Activated T-helper 2 cell treated with anti-CD3 and anti-CD28 coated beads, Interferon-gamma antibody, Interleukin-2, Interleukin-4, amounts not matched to agents 10 μg/mL and 5 μg/mL and 100 μg/mL, durations not matched to agents 14 hours and 24 hours and 36 hours (primary cell): ENCODE data around the gene LACTBL1. TPM values are rescaled to one million over a fixed set of nuclear protein-coding genes. Genes with fewer than 3 reads are reported as not detected.

Experiments used
- DNase-seq: peaks from one replicate; pipeline ENCODE4 v3.0.0; 2021; ENCODE audit warnings: low spot score
- H3K27ac Mint-ChIP-seq: one replicate; pipeline ENCODE4 v1.8.0; 2021; ENCODE audit warnings: mixed read lengths
- H3K27me3 Mint-ChIP-seq: one replicate; pipeline ENCODE4 v1.8.0; 2021; ENCODE audit warnings: low read depth, mixed read lengths
- H3K36me3 Mint-ChIP-seq: one replicate; pipeline ENCODE4 v1.8.0; 2021; ENCODE audit warnings: low read depth, mixed read lengths
- H3K4me1 Mint-ChIP-seq: one replicate; pipeline ENCODE4 v1.8.0; 2021; ENCODE audit warnings: low read depth, mixed read lengths
- H3K4me3 Mint-ChIP-seq: one replicate; pipeline ENCODE4 v1.8.0; 2021; ENCODE audit warnings: low read depth, mild to moderate bottlenecking, moderate library complexity, mixed read lengths
- H3K9me3 Mint-ChIP-seq: one replicate; pipeline ENCODE4 v1.8.0; 2021; ENCODE audit warnings: mixed read lengths
- intact Hi-C: fragments of 100-400 bp; cut with micrococcal nuclease; formaldehyde crosslinking; loops from one replicate; pipeline ENCODE4 v1.15.1; 2023
- total RNA-seq: library from RNA; stranded (reverse); gene quantifications from 2 replicates; pipeline ENCODE4 v1.2.3, GENCODE V29; 2022

Gene LACTBL1
- total RNA-seq, 1 donor from 2014 or later: not detected

- Mint-ChIP-seq H3K4me3 (no peak overlapping the region), H3K27me3 (peaks cover 38% of the 10 kb centered on the region), H3K27ac (no peak overlapping the region), H3K36me3 (no peaks in the 10 kb centered on the region), H3K4me1 (no peaks in the 10 kb centered on the region), H3K9me3 (no peaks in the 10 kb centered on the region)
- no peak for DNase-seq
- intact Hi-C loops: no loop called here
These were observed 1.5 kb downstream of the LACTBL1 start for GRCh38 chr1:22971161-22971560.

GRCh38 chr1:22970096-22970495, 2.6 kb downstream of the LACTBL1 start:
- Mint-ChIP-seq H3K9me3 (no peaks in the 10 kb centered on the region), H3K36me3 (no peaks in the 10 kb centered on the region), H3K27me3 (peaks cover 38% of the 10 kb centered on the region), H3K27ac (no peak overlapping the region), H3K4me3 (no peak overlapping the region), H3K4me1 (no peaks in the 10 kb centered on the region)
- no peak for DNase-seq
- intact Hi-C loops: no loop called here

- Mint-ChIP-seq H3K27ac (no peak overlapping the region), H3K36me3 (no peaks in the 10 kb centered on the region), H3K9me3 (no peaks in the 10 kb centered on the region), H3K4me3 (no peak overlapping the region), H3K27me3 (peaks cover 38% of the 10 kb centered on the region), H3K4me1 (no peaks in the 10 kb centered on the region)
- no peak for DNase-seq
- intact Hi-C loops: no loop called here
These were observed 3.4 kb downstream of the LACTBL1 start for GRCh38 chr1:22969304-22969709.

DNA sequence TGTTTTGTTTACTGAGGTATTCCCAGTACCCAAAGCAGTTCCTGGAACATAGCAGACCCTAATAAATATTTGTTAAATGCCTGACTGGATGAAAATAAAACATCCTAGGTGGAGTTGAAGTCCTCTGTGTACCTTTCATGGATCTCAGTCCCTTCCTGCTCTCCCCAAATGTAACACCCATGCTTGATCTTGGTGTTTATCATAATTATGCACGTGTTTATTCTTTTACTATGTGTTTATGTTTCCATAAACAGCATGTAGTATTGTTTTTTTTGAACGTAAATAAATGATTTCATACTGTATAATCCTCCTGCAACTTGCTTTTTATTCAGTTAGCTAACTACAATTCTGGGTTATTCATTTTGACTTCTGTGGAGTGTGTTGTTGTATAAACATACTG, 4.8 kb downstream of the LACTBL1 start:
- Mint-ChIP-seq H3K27ac (no peak overlapping the region), H3K9me3 (no peaks in the 10 kb centered on the region), H3K4me1 (no peaks in the 10 kb centered on the region), H3K4me3 (no peak overlapping the region), H3K36me3 (no peaks in the 10 kb centered on the region), H3K27me3 (peaks cover 38% of the 10 kb centered on the region)
- no peak for DNase-seq
- intact Hi-C loops: no loop called here

DNA sequence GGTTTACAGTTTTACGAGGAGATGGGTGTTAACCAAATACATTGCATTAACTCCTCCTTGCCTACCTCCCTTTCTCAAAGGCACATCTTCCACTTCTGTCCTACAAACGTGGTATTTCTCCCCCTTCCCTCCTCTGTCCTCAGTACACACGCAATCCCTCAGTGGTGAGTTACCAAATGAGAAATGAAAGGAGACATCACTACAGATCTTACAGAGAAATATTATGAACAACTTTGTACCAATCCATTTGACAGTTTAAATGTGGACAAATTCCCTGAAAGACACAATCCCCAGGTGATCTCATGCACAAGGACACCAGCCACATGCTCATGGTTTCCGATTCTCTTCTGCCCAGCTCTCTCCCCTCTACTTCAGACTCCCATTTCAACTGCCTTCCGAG, 6.4 kb downstream of the LACTBL1 start:
- Mint-ChIP-seq H3K9me3 (no peaks in the 10 kb centered on the region), H3K4me1 (no peaks in the 10 kb centered on the region), H3K27ac (no peak overlapping the region), H3K27me3 (peaks cover 30% of the 10 kb centered on the region), H3K4me3 (no peak overlapping the region), H3K36me3 (no peaks in the 10 kb centered on the region)
- intact Hi-C loops: no loop called here
- no peak for DNase-seq

DNA sequence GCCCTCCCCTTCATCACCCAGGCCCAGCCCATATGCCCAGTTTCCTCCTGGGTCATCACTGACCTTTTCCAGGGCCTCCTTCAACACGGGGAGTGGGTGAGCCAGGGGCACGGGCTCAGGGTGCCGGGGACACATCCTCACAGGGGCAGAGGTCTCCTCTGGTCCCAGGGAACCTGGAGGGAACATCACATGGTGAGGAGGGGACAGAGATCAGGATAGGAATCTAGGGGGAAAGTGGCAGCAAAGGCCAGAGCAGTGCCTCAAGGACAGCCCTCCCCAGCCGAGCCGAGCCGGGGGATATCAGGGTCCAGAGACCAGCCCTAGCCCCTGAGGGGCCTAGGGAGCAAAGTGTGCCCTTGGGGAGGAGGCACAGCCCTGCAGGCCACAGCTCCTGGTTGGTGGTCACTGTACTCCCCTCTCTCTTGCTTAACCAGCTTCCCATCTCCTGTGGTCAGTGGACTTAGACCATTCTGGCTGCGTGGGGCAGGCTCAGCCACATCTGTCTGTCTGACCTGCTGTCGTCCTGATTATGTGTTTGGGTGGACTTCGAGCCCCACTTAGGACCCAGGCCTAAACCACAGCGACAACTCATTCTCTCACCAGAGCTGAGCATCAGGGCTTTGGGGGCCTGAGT, 9.5 kb downstream of the LACTBL1 start:
- Mint-ChIP-seq H3K4me1 (no peaks in the 10 kb centered on the region), H3K27me3 (peaks cover 9% of the 10 kb centered on the region), H3K27ac (no peak overlapping the region), H3K9me3 (no peaks in the 10 kb centered on the region), H3K36me3 (no peaks in the 10 kb centered on the region), H3K4me3 (no peak overlapping the region)
- no peak for DNase-seq
- intact Hi-C loops: no loop called here

DNA sequence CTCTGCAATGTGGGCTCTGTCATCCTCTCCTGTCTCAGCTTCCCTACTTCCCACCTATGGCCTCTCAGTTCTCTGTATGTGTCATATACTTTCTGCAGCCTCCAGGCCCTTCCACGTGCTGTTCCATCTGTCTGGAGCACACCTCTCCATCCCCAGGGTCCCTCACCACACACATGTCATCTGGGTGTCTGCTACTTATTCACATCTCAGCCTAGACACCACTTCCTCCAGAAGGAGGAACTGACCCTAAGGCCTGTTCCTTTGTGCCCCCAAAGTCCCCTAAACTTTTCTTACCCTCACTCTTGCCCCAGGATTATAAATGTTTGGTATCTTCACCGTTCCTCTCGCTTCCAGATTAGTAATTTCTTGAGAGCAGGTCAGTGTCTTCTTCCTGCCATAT, 10.1 kb downstream of the LACTBL1 start:
- DNase-seq: no peak
- H3K27ac Mint-ChIP-seq: no peak overlapping the region
- no peaks in the 10 kb centered on the region for H3K4me1 Mint-ChIP-seq
- no peaks in the 10 kb centered on the region for H3K9me3 Mint-ChIP-seq
- no peaks in the 10 kb centered on the region for H3K36me3 Mint-ChIP-seq
- no peak overlapping the region for H3K4me3 Mint-ChIP-seq
- intact Hi-C loops: no loop called here
- peaks cover 6% of the 10 kb centered on the region for H3K27me3 Mint-ChIP-seq

GRCh38 chr1:22959545-22960360, 12.9 kb downstream of the LACTBL1 start:
- intact Hi-C loops: no loop called here
- Mint-ChIP-seq H3K4me3 (no peak overlapping the region), H3K27me3 (peaks cover 4% of the 10 kb centered on the region), H3K27ac (no peak overlapping the region), H3K9me3 (no peaks in the 10 kb centered on the region), H3K4me1 (no peaks in the 10 kb centered on the region), H3K36me3 (no peaks in the 10 kb centered on the region)
- DNase-seq: no peak

DNA sequence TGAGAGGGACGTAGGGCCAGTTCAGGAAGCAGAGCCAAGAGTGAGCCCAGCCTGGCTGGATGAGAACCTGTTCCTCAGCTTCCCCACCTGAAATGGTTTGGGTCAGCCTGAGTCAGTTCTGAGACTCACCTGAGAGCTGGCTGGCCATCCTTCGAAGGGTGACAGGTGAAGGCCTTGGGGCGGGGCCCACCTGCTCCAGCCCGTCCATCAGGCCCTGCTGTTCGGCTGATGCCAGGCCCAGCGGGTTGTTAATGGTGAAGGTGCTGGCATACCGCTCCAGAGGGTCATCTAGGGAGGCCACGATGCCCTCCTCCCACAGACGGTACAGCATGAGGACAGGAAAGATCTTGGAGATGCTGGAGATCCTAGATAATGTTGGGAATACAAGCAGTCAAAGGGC, 14.1 kb downstream of the LACTBL1 start:
- H3K4me1 Mint-ChIP-seq: no peaks in the 10 kb centered on the region
- no peak for DNase-seq
- no peak overlapping the region for H3K27ac Mint-ChIP-seq
- H3K9me3 Mint-ChIP-seq: no peaks in the 10 kb centered on the region
- intact Hi-C loops: no loop called here
- no peaks in the 10 kb centered on the region for H3K36me3 Mint-ChIP-seq
- H3K4me3 Mint-ChIP-seq: no peak overlapping the region
- H3K27me3 Mint-ChIP-seq: peaks cover 13% of the 10 kb centered on the region

GRCh38 chr1:22957066-22957465, 15.6 kb downstream of the LACTBL1 start:
- DNase-seq: no peak
- Mint-ChIP-seq H3K36me3 (no peaks in the 10 kb centered on the region), H3K27ac (no peak overlapping the region), H3K9me3 (no peaks in the 10 kb centered on the region), H3K4me1 (no peaks in the 10 kb centered on the region), H3K27me3 (peaks cover 15% of the 10 kb centered on the region), H3K4me3 (no peak overlapping the region)
- intact Hi-C loops: no loop called here

- intact Hi-C loops: no loop called here
- H3K27me3 Mint-ChIP-seq: peaks cover 23% of the 10 kb centered on the region
- no peaks in the 10 kb centered on the region for H3K36me3 Mint-ChIP-seq
- no peak overlapping the region for H3K4me3 Mint-ChIP-seq
- no peak for DNase-seq
- H3K9me3 Mint-ChIP-seq: no peaks in the 10 kb centered on the region
- H3K4me1 Mint-ChIP-seq: no peaks in the 10 kb centered on the region
- H3K27ac Mint-ChIP-seq: no peak overlapping the region
These were observed 17.5 kb downstream of the LACTBL1 start for GRCh38 chr1:22955146-22955545.

- no peak overlapping the region for H3K27ac Mint-ChIP-seq
- H3K27me3 Mint-ChIP-seq: peaks cover 26% of the 10 kb centered on the region
- no peak for DNase-seq
- H3K9me3 Mint-ChIP-seq: no peaks in the 10 kb centered on the region
- H3K36me3 Mint-ChIP-seq: no peaks in the 10 kb centered on the region
- no peaks in the 10 kb centered on the region for H3K4me1 Mint-ChIP-seq
- no peak overlapping the region for H3K4me3 Mint-ChIP-seq
- intact Hi-C loops: no loop called here
These were observed 18.9 kb downstream of the LACTBL1 start for GRCh38 chr1:22953740-22954141.

DNA sequence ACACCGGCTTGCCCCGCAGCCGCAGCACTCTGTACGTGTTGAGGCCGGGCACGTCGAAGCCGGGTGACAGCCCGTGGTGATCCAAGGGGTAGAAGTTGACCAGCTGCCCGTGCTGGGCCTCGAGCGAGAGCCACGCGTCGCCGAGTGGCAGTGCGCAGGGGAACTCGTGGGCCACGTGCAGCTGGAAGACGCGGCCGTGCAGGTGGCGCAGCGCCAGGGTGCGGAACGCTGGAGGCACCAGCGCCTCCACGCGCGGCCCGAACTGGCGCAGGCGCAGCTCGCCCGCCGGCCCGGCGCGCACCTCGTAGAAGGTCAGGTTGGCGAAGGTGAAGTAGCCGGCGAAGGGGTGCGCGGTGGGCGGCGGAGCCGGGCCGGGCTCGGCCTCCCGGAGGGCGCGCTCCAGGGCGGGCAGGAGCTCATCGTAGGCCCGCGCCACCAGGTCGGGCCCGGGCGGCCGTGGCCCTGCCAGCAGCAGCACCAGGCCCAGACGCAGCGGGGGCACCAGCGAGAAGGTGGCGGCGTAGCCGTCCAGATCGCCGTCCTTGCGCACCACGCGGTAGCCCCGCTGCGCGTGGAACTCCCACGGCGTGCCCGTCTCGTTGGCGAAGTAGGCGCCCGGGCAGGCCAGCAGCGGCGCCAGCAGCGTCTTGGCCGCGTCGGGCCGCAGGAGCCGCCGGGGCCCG, 19.5 kb downstream of the LACTBL1 start:
- H3K36me3 Mint-ChIP-seq: no peaks in the 10 kb centered on the region
- no peak for DNase-seq
- no peak overlapping the region for H3K4me3 Mint-ChIP-seq
- no peaks in the 10 kb centered on the region for H3K9me3 Mint-ChIP-seq
- no peaks in the 10 kb centered on the region for H3K4me1 Mint-ChIP-seq
- intact Hi-C loops: no loop called here
- no peak overlapping the region for H3K27ac Mint-ChIP-seq
- peaks cover 32% of the 10 kb centered on the region for H3K27me3 Mint-ChIP-seq
